BE2C (cell line): ENCODE results near the gene CCNC. TPM values are rescaled to one million over a fixed set of nuclear protein-coding genes. Genes with fewer than 3 reads are reported as not detected.

Experiments used
- DNase-seq: peaks from one replicate; pipeline ENCODE4 v3.0.0-alpha.2; 2020
- H3K27me3 ChIP-seq: fragments of 250-450 bp; sonication (Bioruptor Pico); 2 replicates; pipeline ENCODE4 v1.5.1; 2020; ENCODE audit warnings: mild to moderate bottlenecking
- H3K36me3 ChIP-seq: fragments of 250-450 bp; sonication (Bioruptor Pico); 2 replicates; pipeline ENCODE4 v1.5.1; 2020; ENCODE audit warnings: mild to moderate bottlenecking
- H3K4me1 ChIP-seq: fragments of 250-450 bp; sonication (Bioruptor Pico); 2 replicates; pipeline ENCODE4 v1.5.1; 2020
- H3K4me3 ChIP-seq: 2 replicates; pipeline ENCODE4 v1.5.1; 2011; ENCODE audit warnings: low read depth, low read length
- H3K9me3 ChIP-seq: fragments of 250-450 bp; sonication (Bioruptor Pico); 2 replicates; pipeline ENCODE4 v1.5.1; 2020
- polyA plus RNA-seq: library from polyadenylated mRNA; unstranded; fragments of >200 nt; gene quantifications from one replicate; pipeline ENCODE4 v1.2.1, GENCODE V29; 2012; ENCODE audit warnings: low read depth, missing spikeins; ENCODE audit not compliant: insufficient read length, insufficient read depth
- TF ChIP-seq, protein P1 (sequence below): IDR thresholded peaks from 2 replicates; pipeline ENCODE4 v1.5.1; 2012; ENCODE audit warnings: mild to moderate bottlenecking, low read depth, low read length

CCNC gene, protein sequence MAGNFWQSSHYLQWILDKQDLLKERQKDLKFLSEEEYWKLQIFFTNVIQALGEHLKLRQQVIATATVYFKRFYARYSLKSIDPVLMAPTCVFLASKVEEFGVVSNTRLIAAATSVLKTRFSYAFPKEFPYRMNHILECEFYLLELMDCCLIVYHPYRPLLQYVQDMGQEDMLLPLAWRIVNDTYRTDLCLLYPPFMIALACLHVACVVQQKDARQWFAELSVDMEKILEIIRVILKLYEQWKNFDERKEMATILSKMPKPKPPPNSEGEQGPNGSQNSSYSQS
- 27.5 TPM for polyA plus RNA-seq

- H3K36me3 ChIP-seq: peaks cover 4% of the 10 kb centered on the region; the same call in 1 of the 2 replicates
- no peaks in the 10 kb centered on the region for H3K27me3 ChIP-seq
- peak within 1 kb of the TSS; percentile 95 for H3K4me3 ChIP-seq
- peak; percentile 95 for DNase-seq
- H3K9me3 ChIP-seq: no peaks in the 10 kb centered on the region
- TF ChIP-seq, protein P1, sequence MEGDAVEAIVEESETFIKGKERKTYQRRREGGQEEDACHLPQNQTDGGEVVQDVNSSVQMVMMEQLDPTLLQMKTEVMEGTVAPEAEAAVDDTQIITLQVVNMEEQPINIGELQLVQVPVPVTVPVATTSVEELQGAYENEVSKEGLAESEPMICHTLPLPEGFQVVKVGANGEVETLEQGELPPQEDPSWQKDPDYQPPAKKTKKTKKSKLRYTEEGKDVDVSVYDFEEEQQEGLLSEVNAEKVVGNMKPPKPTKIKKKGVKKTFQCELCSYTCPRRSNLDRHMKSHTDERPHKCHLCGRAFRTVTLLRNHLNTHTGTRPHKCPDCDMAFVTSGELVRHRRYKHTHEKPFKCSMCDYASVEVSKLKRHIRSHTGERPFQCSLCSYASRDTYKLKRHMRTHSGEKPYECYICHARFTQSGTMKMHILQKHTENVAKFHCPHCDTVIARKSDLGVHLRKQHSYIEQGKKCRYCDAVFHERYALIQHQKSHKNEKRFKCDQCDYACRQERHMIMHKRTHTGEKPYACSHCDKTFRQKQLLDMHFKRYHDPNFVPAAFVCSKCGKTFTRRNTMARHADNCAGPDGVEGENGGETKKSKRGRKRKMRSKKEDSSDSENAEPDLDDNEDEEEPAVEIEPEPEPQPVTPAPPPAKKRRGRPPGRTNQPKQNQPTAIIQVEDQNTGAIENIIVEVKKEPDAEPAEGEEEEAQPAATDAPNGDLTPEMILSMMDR: no peak
- peaks cover 4% of the 10 kb centered on the region for H3K4me1 ChIP-seq
These were observed at the start of gene CCNC for GRCh38 chr6:99568103-99568933. Gene CCNC, minus strand, starts transcription at chr6:99568660. Its CDS starts 133 bp downstream, at chr6:99568527.

GRCh38 chr6:99617131-99617530 is 48.7 kb upstream of the CCNC start:
- Histone ChIP-seq H3K27me3 (peaks cover 97% of the 10 kb centered on the region), H3K4me1 (no peaks in the 10 kb centered on the region), H3K4me3 (no peak overlapping the region), H3K9me3 (no peaks in the 10 kb centered on the region), H3K36me3 (no peaks in the 10 kb centered on the region)
- TF ChIP-seq, protein P1: no peak
- no peak for DNase-seq

GRCh38 chr6:99614430-99615186 is 46.1 kb upstream of the CCNC start:
- Histone ChIP-seq H3K36me3 (no peaks in the 10 kb centered on the region), H3K27me3 (peaks cover 98% of the 10 kb centered on the region), H3K4me3 (peak overlapping the region; percentile 31), H3K4me1 (no peaks in the 10 kb centered on the region), H3K9me3 (no peaks in the 10 kb centered on the region)
- TF ChIP-seq, protein P1: no peak
- no peak for DNase-seq

DNA sequence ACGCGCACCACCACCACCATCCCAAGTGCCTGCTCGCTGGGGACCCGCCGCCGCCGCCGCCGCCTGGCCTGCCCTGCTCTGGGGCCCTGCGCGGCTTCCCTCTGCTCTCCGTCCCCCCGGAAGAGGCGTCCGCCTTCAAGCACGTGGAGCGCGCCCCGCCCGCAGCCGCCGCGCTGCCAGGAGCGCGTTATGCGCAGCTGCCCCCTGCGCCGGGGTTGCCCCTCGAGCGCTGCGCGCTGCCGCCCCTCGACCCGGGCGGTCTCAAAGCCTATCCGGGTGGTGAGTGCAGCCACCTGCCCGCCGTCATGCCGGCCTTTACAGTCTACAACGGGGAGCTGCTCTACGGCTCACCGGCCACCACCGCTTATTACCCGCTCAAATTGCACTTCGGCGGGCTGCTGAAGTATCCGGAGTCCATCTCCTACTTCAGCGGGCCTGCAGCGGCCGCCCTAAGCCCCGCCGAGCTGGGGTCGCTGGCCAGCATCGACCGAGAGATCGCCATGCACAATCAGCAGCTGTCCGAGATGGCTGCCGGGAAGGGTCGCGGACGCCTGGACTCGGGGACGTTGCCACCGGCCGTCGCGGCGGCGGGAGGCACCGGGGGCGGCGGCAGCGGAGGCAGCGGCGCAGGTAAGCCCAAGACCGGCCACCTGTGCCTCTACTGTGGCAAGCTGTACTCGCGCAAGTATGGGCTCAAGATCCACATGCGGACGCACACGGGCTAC is 45.4 kb upstream of the CCNC start:
- TF ChIP-seq, protein P1: no peak
- Histone ChIP-seq H3K27me3 (peaks cover 98% of the 10 kb centered on the region), H3K9me3 (no peaks in the 10 kb centered on the region), H3K4me3 (peak overlapping the region; percentile 31), H3K36me3 (no peaks in the 10 kb centered on the region), H3K4me1 (no peaks in the 10 kb centered on the region)
- no peak for DNase-seq

DNA sequence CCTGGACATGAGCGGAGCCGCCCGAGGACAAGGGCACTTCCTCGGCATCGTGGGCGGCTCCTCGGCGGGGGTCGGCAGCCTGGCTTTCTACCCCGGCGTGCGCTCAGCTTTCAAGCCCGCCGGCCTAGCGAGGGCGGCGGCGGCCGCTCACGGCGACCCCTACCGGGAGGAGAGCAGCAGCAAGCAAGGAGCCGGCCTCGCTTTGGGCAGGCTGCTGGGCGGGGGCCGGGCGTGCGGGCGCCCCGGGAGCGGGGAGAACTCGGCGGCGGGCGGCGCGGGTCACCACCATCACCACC is 44.9 kb upstream of the CCNC start:
- Histone ChIP-seq H3K36me3 (no peaks in the 10 kb centered on the region), H3K27me3 (peaks cover 98% of the 10 kb centered on the region), H3K9me3 (no peaks in the 10 kb centered on the region), H3K4me1 (no peaks in the 10 kb centered on the region), H3K4me3 (peak overlapping the region; percentile 7; the same call in 1 of the 2 replicates)
- peak; percentile 69 for DNase-seq
- TF ChIP-seq, protein P1: peak; percentile 39
